Measurements from ENCODE around the gene PEAK1.

Gene PEAK1

GRCh38 chr15:77436822-77437221 is 16.9 kb upstream of the PEAK1 start:
- H3K36me3 ChIP-seq = no peaks in the 10 kb centered on the region
- H3K4me3 ChIP-seq = no peak overlapping the region
- H3K27ac ChIP-seq = no peak overlapping the region
- no peaks in the 10 kb centered on the region for H3K27me3 ChIP-seq
- DNase-seq = no peak
- intact Hi-C loops (cut with DNase I; ENCODE audit: low total_unique reads) = no loop called here
- no peaks in the 10 kb centered on the region for H3K9me3 ChIP-seq
- peaks cover 0 to 11% (median 2%) of the 10 kb centered on the region in 4 donors for H3K4me1 ChIP-seq
- no peak for TF ChIP-seq CTCF (IDR thresholded peaks at IDR 0.05)

- H3K27ac ChIP-seq = no peak overlapping the region
- no peaks in the 10 kb centered on the region for H3K9me3 ChIP-seq
- H3K36me3 ChIP-seq = no peaks in the 10 kb centered on the region
- intact Hi-C loops (cut with DNase I; ENCODE audit: low total_unique reads) = no loop called here
- TF ChIP-seq CTCF (IDR thresholded peaks at IDR 0.05) = no peak
- no peak overlapping the region for H3K4me3 ChIP-seq
- no peaks in the 10 kb centered on the region for H3K4me1 ChIP-seq
- no peak for DNase-seq
- no peaks in the 10 kb centered on the region for H3K27me3 ChIP-seq
Observed at GRCh38 chr15:77430652-77431051, 10.7 kb upstream of the PEAK1 start.

- no peak for TF ChIP-seq CTCF (IDR thresholded peaks at IDR 0.05)
- intact Hi-C loops (cut with DNase I; ENCODE audit: low total_unique reads) = no loop called here
- Histone ChIP-seq H3K27me3 (no peaks in the 10 kb centered on the region), H3K9me3 (no peaks in the 10 kb centered on the region), H3K36me3 (no peaks in the 10 kb centered on the region), H3K4me1 (no peaks in the 10 kb centered on the region), H3K27ac (no peak overlapping the region), H3K4me3 (no peak overlapping the region)
- no peak for DNase-seq
Observed at GRCh38 chr15:77430213-77430612, 10.3 kb upstream of the PEAK1 start.

- H3K9me3 ChIP-seq = no peaks in the 10 kb centered on the region
- H3K27ac ChIP-seq = no peak overlapping the region
- intact Hi-C loops (cut with DNase I; ENCODE audit: low total_unique reads) = loop anchor here (10.0 kb wide), 1 partner anchor 68 kb away; no protein-coding TSS in a partner anchor
- peaks cover 0 to 16% (median 10%) of the 10 kb centered on the region in 4 donors for H3K4me1 ChIP-seq
- no peaks in the 10 kb centered on the region for H3K36me3 ChIP-seq
- DNase-seq = no peak
- H3K4me3 ChIP-seq = no peak overlapping the region
- no peaks in the 10 kb centered on the region for H3K27me3 ChIP-seq
- TF ChIP-seq CTCF (IDR thresholded peaks at IDR 0.05) = no peak
Observed at GRCh38 chr15:77426871-77427270, 7.0 kb upstream of the PEAK1 start.

- Histone ChIP-seq H3K4me3 (no peak overlapping the region), H3K36me3 (no peaks in the 10 kb centered on the region), H3K27me3 (no peaks in the 10 kb centered on the region), H3K9me3 (no peaks in the 10 kb centered on the region), H3K4me1 (peaks cover 0 to 21% (median 15%) of the 10 kb centered on the region in 4 donors), H3K27ac (no peak overlapping the region)
- no peak for DNase-seq
- intact Hi-C loops (cut with DNase I; ENCODE audit: low total_unique reads) = loop anchor here (10.0 kb wide), 1 partner anchor 68 kb away; no protein-coding TSS in a partner anchor
- TF ChIP-seq CTCF (IDR thresholded peaks at IDR 0.05) = no peak
Observed at GRCh38 chr15:77426377-77426776, 6.5 kb upstream of the PEAK1 start.

GRCh38 chr15:77425104-77425503 is 5.2 kb upstream of the PEAK1 start:
- Histone ChIP-seq H3K36me3 (no peaks in the 10 kb centered on the region), H3K27me3 (no peaks in the 10 kb centered on the region), H3K27ac (no peak overlapping the region), H3K4me1 (peaks cover 0 to 24% (median 15%) of the 10 kb centered on the region in 4 donors), H3K9me3 (no peaks in the 10 kb centered on the region), H3K4me3 (no peak overlapping the region)
- DNase-seq = no peak
- intact Hi-C loops (cut with DNase I; ENCODE audit: low total_unique reads) = loop anchor here (10.0 kb wide), 1 partner anchor 70 kb away; no protein-coding TSS in a partner anchor
- no peak for TF ChIP-seq CTCF (IDR thresholded peaks at IDR 0.05)

Data from tibial artery (tissue), 4 donors.